OCI-LY1 (cell line): Measurements from ENCODE around the gene TPPP.

ENCODE experiments used
- H2AFZ ChIP-seq: fragments of 200-600 bp; sonication (generic), shearing (Covaris generic); 2 replicates; pipeline ENCODE4 v1.6.0; 2014; ENCODE audit warnings: antibody characterized with exemption, mild to moderate bottlenecking, low read length
- H3F3A ChIP-seq: fragments of 200-600 bp; sonication (generic), shearing (Covaris generic); 2 replicates; pipeline ENCODE4 v1.6.0; 2014; ENCODE audit warnings: mild to moderate bottlenecking, antibody characterized with exemption, low read length, moderate library complexity; ENCODE audit not compliant: insufficient read depth
- H3K27ac ChIP-seq: fragments of 200-600 bp; sonication (generic); 2 replicates; pipeline ENCODE4 v1.5.1; 2014; ENCODE audit warnings: low read length, mixed run types, mild to moderate bottlenecking, low read depth; ENCODE audit not compliant: poor library complexity, severe bottlenecking
- H3K27me3 ChIP-seq: fragments of 200-600 bp; sonication (generic); 2 replicates; pipeline ENCODE4 v1.6.0; 2014; ENCODE audit warnings: antibody characterized with exemption, mild to moderate bottlenecking, low read length, moderate library complexity; ENCODE audit not compliant: insufficient read depth
- H3K36me3 ChIP-seq: fragments of 200-600 bp; sonication (generic); 2 replicates; pipeline ENCODE4 v1.6.1; 2014; ENCODE audit warnings: mild to moderate bottlenecking, antibody characterized with exemption, low read length, moderate library complexity, mixed read lengths; ENCODE audit not compliant: insufficient read depth
- H3K4me1 ChIP-seq: fragments of 200-600 bp; sonication (generic); 2 replicates; pipeline ENCODE4 v1.5.1; 2014; ENCODE audit warnings: mild to moderate bottlenecking, low read length, moderate library complexity; ENCODE audit not compliant: insufficient read depth, severe bottlenecking
- H3K4me2 ChIP-seq: fragments of 200-600 bp; sonication (generic), shearing (Covaris generic); 2 replicates; pipeline ENCODE4 v1.6.1; 2014; ENCODE audit warnings: low read length
- H3K4me3 ChIP-seq: fragments of 200-600 bp; sonication (generic); 2 replicates; pipeline ENCODE4 v1.5.1; 2014; ENCODE audit warnings: low read length, low read depth, mild to moderate bottlenecking, mixed read lengths; ENCODE audit not compliant: poor library complexity, severe bottlenecking
- H3K79me2 ChIP-seq: fragments of 200-600 bp; shearing (Covaris generic); 2 replicates; pipeline ENCODE4 v1.6.1; 2016; ENCODE audit warnings: mixed run types, low read length, mixed read lengths; ENCODE audit not compliant: insufficient read depth
- H3K9ac ChIP-seq: fragments of 200-600 bp; sonication (generic), shearing (Covaris generic); 2 replicates; pipeline ENCODE4 v1.6.1; 2014; ENCODE audit warnings: mild to moderate bottlenecking, low read length, mixed read lengths
- H3K9me2 ChIP-seq: fragments of 200-600 bp; sonication (generic), shearing (Covaris generic); 2 replicates; pipeline ENCODE4 v1.6.1; 2014; ENCODE audit warnings: low read depth, mild to moderate bottlenecking, low read length, mixed read lengths
- H3K9me3 ChIP-seq: fragments of 200-600 bp; shearing (Covaris generic); 2 replicates; pipeline ENCODE4 v1.6.1; 2014; ENCODE audit warnings: low read length, mixed read lengths
- H4K20me1 ChIP-seq: fragments of 200-600 bp; sonication (generic), shearing (Covaris generic); 2 replicates; pipeline ENCODE4 v1.6.0; 2016; ENCODE audit warnings: mild to moderate bottlenecking, low read length; ENCODE audit not compliant: insufficient read depth
- EZH2 ChIP-seq: fragments of 200-600 bp; sonication (generic), shearing (Covaris generic); IDR thresholded peaks from 2 replicates; pipeline ENCODE4 v1.8.0; 2017; ENCODE audit warnings: borderline replicate concordance, mixed run types, mild to moderate bottlenecking, antibody characterized with exemption, low read length, moderate library complexity, mixed read lengths
- TF ChIP-seq, protein P1 (sequence below): fragments of 200-600 bp; sonication (generic), shearing (Covaris generic); IDR thresholded peaks from 2 replicates; pipeline ENCODE4 v1.5.1; 2017; ENCODE audit warnings: mild to moderate bottlenecking, antibody characterized with exemption, low read length, moderate library complexity, mixed read lengths

TPPP gene

DNA sequence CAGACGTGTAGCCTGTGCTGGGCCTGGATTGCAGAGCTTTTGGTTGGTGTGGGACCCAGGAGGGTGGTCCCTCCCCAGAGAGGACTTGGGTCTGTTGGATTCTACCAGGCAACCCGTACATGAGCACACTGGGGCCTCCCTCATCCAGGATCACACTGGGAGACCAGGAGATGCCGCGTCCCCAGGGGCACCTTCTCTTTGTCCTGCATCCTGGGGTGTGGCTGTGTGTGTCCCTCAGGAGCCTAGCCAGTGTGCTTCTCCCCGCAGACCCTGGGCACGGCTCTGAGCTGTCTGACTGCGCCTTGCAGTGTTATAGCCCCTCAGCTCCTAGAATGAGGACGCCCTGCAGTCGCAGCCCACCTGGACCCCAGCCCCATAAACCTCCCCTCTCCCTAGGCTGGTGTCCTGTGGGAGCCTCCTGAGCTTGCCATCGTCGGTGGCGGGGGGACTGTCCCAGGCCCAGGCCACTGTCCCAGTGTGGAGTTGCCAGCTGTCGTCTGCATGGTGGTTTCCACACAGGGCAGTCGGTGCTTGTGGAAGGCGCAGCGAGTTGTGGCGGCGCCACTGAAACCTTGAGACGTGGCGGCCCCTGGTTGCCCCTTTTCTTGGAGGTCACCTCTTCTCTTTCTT, 53.5 kb downstream of the TPPP start:
- Histone ChIP-seq H3F3A (no peaks in the 10 kb centered on the region), H3K9ac (no peak overlapping the region), H3K4me1 (peaks cover 19% of the 10 kb centered on the region), H3K27me3 (no peaks in the 10 kb centered on the region), H3K4me3 (no peak overlapping the region), H3K79me2 (no peaks in the 10 kb centered on the region), H2AFZ (no peak overlapping the region), H3K9me3 (no peaks in the 10 kb centered on the region), H3K9me2 (no peaks in the 10 kb centered on the region), H3K36me3 (peaks cover 67% of the 10 kb centered on the region), H4K20me1 (no peaks in the 10 kb centered on the region), H3K27ac (no peak overlapping the region), H3K4me2 (no peak overlapping the region)
- TF ChIP-seq, protein P1, sequence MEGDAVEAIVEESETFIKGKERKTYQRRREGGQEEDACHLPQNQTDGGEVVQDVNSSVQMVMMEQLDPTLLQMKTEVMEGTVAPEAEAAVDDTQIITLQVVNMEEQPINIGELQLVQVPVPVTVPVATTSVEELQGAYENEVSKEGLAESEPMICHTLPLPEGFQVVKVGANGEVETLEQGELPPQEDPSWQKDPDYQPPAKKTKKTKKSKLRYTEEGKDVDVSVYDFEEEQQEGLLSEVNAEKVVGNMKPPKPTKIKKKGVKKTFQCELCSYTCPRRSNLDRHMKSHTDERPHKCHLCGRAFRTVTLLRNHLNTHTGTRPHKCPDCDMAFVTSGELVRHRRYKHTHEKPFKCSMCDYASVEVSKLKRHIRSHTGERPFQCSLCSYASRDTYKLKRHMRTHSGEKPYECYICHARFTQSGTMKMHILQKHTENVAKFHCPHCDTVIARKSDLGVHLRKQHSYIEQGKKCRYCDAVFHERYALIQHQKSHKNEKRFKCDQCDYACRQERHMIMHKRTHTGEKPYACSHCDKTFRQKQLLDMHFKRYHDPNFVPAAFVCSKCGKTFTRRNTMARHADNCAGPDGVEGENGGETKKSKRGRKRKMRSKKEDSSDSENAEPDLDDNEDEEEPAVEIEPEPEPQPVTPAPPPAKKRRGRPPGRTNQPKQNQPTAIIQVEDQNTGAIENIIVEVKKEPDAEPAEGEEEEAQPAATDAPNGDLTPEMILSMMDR, result no peak
- TF ChIP-seq EZH2, result no peak

DNA sequence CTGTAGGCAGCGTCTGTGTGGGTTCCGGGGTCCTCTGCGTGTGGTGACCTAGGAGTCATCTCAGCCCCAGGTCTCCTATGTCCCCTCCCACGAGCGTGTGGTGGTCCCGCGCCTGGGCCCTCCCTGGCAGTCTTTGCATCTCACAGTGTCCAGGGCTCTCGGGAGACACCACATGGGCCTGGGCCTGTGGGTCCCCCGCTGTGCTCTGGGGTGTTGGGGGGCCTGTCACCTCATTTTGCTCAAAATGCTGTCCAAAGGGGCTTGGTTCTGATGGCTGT, 54.0 kb downstream of the TPPP start:
- Histone ChIP-seq H3K9ac (no peak overlapping the region), H4K20me1 (no peaks in the 10 kb centered on the region), H3K4me2 (no peak overlapping the region), H3K9me2 (no peaks in the 10 kb centered on the region), H3K27ac (no peak overlapping the region), H2AFZ (no peak overlapping the region), H3K36me3 (peaks cover 68% of the 10 kb centered on the region), H3K79me2 (no peaks in the 10 kb centered on the region), H3K4me3 (no peak overlapping the region), H3K4me1 (peaks cover 14% of the 10 kb centered on the region), H3K9me3 (no peaks in the 10 kb centered on the region), H3K27me3 (no peaks in the 10 kb centered on the region), H3F3A (no peaks in the 10 kb centered on the region)
- TF ChIP-seq, protein P1, result no peak
- TF ChIP-seq EZH2, result no peak

DNA sequence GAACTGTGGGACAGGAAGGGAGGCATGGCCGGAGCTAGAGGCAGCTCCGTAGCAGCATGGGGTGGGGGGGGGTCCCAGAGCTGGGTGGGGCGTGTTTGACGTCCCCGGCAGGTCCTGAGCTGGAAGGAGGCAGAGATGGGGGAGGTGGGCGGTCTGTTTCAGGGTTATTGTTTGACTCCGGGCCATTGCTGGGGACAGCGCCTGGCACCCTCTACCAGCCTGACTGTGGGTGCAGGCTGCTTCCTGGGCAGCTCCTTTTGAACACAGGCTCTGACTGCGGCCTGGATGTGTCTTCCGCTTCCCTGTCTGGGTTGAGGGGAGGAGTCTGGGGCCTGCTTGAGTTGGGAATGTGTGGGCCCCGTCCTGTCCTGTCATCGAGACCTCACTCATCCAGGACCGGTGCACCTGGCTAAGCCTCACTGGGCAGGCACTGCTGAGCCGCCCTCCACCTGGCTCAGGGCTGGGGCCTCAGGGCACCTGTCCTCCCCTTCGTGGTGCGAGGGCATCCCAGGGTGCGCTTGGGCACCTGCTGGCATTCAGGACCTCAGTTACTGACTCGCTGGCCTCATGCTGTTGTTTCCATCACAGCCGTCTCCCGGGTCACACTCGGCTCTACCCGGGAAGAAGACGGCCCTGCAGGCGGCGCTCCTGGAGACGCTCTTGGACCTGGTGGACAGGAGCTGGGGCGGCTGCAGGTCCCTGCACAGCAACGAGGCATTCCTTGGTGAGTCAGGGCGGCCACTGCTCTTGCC, 54.5 kb downstream of the TPPP start:
- Histone ChIP-seq H2AFZ (no peak overlapping the region), H3K79me2 (no peaks in the 10 kb centered on the region), H3K9me3 (no peaks in the 10 kb centered on the region), H3K9ac (no peak overlapping the region), H3F3A (no peaks in the 10 kb centered on the region), H3K9me2 (no peaks in the 10 kb centered on the region), H3K4me1 (peaks cover 9% of the 10 kb centered on the region), H3K4me2 (no peak overlapping the region), H3K27ac (no peak overlapping the region), H4K20me1 (no peaks in the 10 kb centered on the region), H3K36me3 (peaks cover 70% of the 10 kb centered on the region), H3K4me3 (no peak overlapping the region), H3K27me3 (no peaks in the 10 kb centered on the region)
- TF ChIP-seq EZH2, result no peak
- TF ChIP-seq, protein P1, result no peak
